GM18499 (cell line): Measurements from ENCODE around the gene NT5DC3.
"Not testable (repeated sequence)": the region's sequence is repeated elsewhere in the genome, so short reads cannot be mapped to it uniquely, and the experiment has no call there.

Experiments
- ATAC-seq: cut with Tn5 transposase; IDR thresholded peaks from one replicate; pipeline ENCODE4 v1.9.1; 2021; ENCODE audit warnings: moderate number of reproducible peaks; ENCODE audit not compliant: insufficient read depth, unreplicated experiment

Gene NT5DC3

GRCh38 chr12:103855896-103856657, 15.0 kb upstream of the NT5DC3 start:
- no peak for ATAC-seq

DNA sequence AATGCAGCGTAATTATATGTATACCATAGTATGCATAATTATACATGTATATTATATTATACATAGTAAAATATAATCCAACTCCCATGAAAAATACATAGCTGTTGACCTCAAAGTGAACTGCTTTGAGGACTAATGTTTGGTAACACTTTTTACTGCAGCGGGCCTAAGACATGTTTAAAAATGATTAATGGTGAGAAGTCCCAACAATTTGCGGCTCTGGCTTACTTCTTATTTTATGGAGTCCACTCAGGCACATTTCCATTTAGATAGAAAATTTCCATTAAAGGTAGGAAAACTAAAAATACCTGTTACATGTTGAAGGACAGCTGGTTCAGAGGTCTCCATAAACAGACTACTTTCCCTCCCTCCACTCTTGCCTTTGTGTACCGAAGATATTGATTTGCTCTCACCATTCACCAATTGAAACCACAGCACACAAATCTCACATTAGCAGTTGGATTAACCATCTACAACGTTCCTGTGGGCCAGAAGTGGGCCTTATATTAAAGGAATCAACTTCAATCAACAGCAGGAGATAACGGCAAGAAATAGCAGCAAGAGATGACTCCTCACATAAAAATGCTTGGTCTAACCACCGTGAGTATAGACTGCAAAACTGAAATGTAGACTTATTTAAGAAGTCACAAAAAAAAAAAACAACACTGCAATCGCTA, 14.1 kb upstream of the NT5DC3 start:
- no peak for ATAC-seq

DNA sequence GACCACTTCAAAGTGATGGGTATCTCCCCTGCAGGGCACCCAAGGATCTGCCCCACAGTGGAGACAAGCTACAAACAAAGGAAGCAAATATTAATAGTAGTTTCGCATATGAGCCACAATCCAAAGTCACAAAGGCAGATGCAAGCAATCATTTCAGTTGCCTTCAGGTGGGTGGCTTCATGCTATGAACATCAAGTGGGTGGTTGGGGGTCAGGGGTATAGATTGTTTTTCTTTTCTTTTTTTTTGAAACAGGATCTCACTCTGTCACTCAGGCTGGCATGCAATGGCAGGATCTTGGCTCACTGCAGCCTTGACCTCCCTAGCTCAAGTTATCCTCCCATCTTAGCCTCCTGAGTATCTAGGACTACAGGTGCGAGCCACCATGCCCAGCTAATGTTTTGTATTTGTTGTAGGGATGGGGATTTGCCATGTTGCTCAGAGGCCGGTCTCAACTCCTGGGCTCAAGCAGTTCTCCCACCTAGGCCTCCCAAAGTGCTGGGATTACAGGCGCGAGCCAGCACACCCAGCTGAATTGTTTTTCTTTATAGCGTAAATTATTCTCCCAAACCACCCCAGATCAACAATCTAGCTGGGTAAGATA, 13.4 kb upstream of the NT5DC3 start:
- ATAC-seq, result no peak

GRCh38 chr12:103852498-103852997, 11.5 kb upstream of the NT5DC3 start:
- no peak for ATAC-seq

- ATAC-seq, result no peak
Measured at GRCh38 chr12:103851127-103851526, 10.1 kb upstream of the NT5DC3 start.

- no peak for ATAC-seq
Measured at GRCh38 chr12:103850429-103850828, 9.4 kb upstream of the NT5DC3 start.

DNA sequence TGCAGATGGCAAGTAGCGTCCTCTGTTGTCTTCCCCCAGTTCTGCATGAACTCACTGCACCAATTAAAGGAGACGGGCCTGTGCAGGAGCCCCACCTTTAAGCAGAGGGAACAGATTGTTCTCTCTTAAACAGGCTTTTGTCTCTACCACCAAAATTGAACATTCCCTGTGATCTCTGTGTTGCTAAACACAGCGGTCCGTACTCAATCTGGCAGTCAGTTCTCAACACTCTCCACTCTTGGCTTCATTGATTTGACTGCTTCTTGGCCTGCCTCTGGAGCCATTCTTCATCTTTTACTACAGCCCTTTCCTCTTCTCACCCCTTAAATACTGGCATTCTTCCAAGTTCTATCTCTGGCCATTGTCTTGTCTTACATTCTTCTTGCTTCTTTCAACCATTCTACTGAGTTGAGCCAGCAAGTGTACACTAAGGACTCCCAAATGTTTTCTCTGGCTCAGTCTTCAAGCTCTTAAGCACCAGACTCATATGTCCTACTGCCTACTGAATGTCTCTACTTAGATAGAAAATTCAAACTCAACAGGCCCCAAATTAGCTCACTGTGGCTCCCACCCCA, 8.0 kb upstream of the NT5DC3 start:
- no peak for ATAC-seq

DNA sequence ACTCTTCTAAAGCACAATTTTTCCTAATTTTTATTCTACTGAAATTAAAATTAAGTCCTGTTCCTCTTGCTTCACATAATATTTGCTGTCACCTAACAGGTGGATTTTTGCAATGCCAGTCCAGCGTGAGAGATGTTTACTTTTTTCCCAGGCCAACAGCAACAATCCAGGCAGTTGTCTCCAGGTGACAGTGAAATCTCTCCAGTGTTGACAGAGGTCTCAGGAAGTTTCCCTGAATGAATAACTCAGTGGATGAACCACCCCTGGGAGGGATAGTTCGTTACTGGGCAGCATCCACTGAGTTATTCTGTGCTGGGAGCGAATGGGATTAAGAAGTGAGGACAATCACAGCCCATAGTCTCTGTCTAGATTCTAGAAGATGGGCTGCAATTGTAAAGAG, 7.1 kb upstream of the NT5DC3 start:
- ATAC-seq, result no peak

DNA sequence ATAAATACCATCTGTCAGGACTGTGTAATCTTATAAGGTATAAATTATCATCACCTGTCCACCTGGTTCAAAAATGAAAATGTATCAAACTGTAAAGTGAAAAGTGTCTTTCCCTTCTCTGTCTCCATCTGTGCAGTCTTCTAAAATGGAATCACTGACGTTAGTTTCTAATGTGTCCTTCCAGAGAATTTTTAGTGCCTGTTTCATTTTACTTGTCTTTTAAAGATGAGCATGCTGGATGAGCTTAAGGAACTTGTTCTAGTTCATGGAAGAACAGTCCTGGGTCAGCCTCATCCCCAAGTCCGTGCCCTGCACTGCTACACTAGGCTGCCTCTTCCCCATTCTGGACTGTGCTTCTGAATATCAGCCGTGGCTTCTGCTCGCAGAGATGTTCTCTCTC, 5.4 kb upstream of the NT5DC3 start:
- ATAC-seq, result no peak

GRCh38 chr12:103844305-103844704, 3.3 kb upstream of the NT5DC3 start:
- no peak for ATAC-seq

- ATAC-seq, result no peak
Measured at GRCh38 chr12:103841690-103842584, 903 bp upstream of the NT5DC3 start.

GRCh38 chr12:103840462-103840875, 565 bp downstream of the NT5DC3 start:
- peak; percentile 13 for ATAC-seq

DNA sequence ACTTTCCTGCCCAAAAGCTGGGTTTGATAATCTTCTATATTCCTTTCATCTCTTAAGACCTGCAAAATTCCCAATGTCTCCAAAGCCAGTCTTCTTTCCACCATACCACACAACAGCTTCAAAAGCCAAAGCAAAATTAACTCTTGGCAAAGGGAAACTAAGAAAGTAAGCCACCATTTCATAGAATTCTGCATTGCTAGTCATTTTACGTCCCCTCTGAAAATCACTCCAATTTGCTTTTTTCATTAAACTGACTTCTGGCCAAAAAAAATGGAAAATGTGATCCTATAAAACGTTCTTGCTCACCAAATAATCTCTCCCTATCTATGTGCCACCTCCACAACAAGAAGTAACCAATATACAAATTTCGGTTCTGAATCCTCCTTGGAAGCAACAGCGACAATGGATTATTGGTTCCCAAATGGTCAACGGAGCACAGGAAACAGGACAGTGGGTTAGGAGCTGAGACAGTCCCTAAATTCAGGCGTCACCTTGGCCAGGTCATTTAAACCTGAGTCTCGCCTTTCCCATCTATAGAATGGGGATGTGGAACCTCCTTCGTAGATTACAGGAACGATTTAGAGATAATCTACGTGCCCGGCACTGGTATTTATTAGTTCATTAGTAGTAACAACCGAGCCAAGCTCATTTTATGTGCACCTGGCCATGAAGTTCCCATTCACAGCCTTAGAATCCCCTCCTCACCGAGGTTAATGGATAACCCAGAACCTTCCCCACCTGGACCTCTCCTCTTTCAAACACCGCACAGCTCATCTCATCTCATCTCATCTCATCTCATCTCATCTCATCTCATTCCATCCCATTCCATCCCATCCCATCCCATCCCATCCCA, 1.2 kb downstream of the NT5DC3 start:
- no peak for ATAC-seq

- no peak for ATAC-seq
Measured at GRCh38 chr12:103839103-103839502, 1.9 kb downstream of the NT5DC3 start.

DNA sequence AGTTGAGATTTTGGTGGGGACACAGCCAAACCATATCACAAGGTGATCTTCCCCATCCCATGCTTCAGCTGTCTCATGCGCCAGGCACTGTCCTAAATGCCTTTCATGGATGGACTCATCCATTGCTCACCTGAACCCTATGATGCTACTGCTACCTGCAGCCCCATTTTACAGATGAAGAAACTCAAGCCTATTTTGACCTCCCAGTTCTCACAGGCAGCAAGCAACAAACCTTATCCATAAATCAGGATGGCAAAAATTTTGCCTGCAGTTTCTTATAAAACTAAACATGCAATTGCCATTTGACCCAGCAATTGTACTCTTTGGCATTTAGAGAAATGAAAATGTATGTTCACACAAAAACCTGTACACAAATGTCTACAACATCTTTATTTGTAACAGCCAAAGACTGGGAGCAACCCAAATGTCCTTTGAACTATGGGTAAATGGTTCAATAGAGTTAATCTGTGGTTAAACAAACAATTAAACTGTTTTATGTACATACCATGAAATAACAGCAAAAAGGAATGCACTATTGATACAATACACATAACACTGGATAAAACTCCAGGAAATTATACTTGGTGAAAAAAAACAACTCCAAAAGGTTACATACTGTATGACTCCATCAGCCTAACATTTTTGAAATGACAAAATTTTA, 2.6 kb downstream of the NT5DC3 start:
- ATAC-seq, result no peak

DNA sequence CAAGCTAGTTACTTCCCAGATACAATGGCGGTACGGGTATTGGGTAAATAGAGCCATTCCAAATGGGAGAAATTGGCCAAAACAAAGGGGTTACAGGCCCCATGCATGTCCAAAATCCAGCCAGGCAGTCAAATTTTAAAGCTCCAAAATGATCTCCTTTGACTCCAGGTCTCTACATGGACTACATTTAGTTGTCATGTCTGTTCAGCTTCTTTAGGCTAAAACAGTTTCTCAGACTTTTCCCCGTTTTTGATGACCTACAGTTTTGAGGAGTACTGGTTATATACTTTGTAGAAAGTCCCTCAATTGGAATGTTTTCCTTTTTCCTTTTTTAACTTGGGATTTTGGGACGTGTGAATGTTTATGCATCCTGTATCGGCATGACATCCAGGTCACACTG, 4.7 kb downstream of the NT5DC3 start:
- ATAC-seq, result no peak

DNA sequence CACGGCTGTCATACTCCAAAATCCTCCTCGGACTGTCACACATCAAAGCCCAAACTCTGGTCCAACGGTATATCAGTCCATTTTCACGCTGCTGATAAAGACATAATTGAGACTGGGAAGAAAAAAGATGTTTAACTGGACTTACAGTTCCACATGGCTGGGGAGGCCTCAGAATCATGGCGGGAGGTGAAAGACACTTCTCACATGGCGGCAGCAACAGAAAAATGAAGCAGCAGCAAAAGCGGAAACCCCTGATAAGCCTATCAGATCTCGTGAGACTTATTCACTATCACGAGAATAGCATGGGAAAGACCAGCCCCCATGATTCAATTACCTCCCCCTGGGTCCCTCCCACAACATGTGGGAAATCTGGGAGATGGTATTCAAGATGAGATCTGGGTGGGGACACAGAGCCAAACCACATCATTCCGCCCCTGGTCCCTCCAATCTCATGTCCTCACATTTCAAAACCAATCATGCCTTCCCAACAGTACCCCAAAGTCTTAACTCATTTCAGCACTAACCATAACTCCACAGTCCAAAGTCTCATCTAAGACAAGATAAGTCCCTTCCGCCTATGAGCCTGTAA, 5.2 kb downstream of the NT5DC3 start:
- ATAC-seq, result not testable (repeated sequence)

GRCh38 chr12:103834942-103835341, 6.1 kb downstream of the NT5DC3 start:
- ATAC-seq, result no peak
